SK-N-DZ (cell line): ENCODE measurements around the gene PGAP2.
"Not testable (repeated sequence)": the region's sequence is repeated elsewhere in the genome, so short reads cannot be mapped to it uniquely, and the experiment has no call there.

Experiments
- DNase-seq: peaks from one replicate; pipeline ENCODE4 v3.0.0-alpha.2; 2015; ENCODE audit warnings: low spot score
- small RNA-seq, 2 experiments: library from RNA; depleted of rRNA; stranded (forward); fragments of <200 nt; gene quantifications; one replicate each; pipeline ENCODE3, GENCODE V24; 2014

PGAP2 gene

GRCh38 chr11:3854977-3855807 is 46.8 kb downstream of the PGAP2 start, which contains the start of gene STIM1:
Gene STIM1, plus strand, starts transcription at chr11:3855664. Its CDS starts 607 bp downstream, at chr11:3856271.
- peak; percentile 93 for DNase-seq

GRCh38 chr11:3855808-3856491 is 47.6 kb downstream of the PGAP2 start:
- peak; percentile 45 for DNase-seq

GRCh38 chr11:3856856-3857553 is 48.6 kb downstream of the PGAP2 start:
- DNase-seq = no peak

GRCh38 chr11:3857628-3858027 is 49.3 kb downstream of the PGAP2 start:
- DNase-seq = no peak

- DNase-seq = no peak
These were observed 51.1 kb downstream of the PGAP2 start for GRCh38 chr11:3859373-3859881.

GRCh38 chr11:3860375-3860774 is 52.0 kb downstream of the PGAP2 start:
- no peak for DNase-seq

- DNase-seq = not testable (repeated sequence)
These were observed 52.6 kb downstream of the PGAP2 start for GRCh38 chr11:3860898-3861393.

- DNase-seq = no peak
These were observed 53.3 kb downstream of the PGAP2 start for GRCh38 chr11:3861683-3862082.

- no peak for DNase-seq
These were observed 57.2 kb downstream of the PGAP2 start for GRCh38 chr11:3865388-3866193.

GRCh38 chr11:3866206-3866605 is 57.8 kb downstream of the PGAP2 start:
- no peak for DNase-seq

GRCh38 chr11:3866836-3867208 is 58.5 kb downstream of the PGAP2 start:
- DNase-seq = no peak

- DNase-seq = no peak
These were observed 59.1 kb downstream of the PGAP2 start for GRCh38 chr11:3867209-3868091.

- DNase-seq = no peak
These were observed 65.5 kb downstream of the PGAP2 start for GRCh38 chr11:3873712-3874349.

Small RNAs within 50 kb of the gene (small RNA-seq; reads per million reads assigned to genes)
- gene RNU7-50P = 0 to 0.04 reads per million in 2 experiments
